SK-N-SH treated with all-trans-retinoic acid at 6 μM for 48 hours (cell line): ENCODE data around the gene PTGR1.
"Not testable (repeated sequence)": the region's sequence is repeated elsewhere in the genome, so short reads cannot be mapped to it uniquely, and the experiment has no call there.

ENCODE experiments used
- ARNTL ChIP-seq: fragments of 450-650 bp; formaldehyde crosslinking; IDR thresholded peaks from 2 replicates; pipeline ENCODE4 v1.5.0; 2020; ENCODE audit warnings: low read depth, mild to moderate bottlenecking, moderate library complexity, borderline replicate concordance
- CSDC2 ChIP-seq: fragments of 250-450 bp; sonication (Bioruptor Pico); IDR thresholded peaks from 2 replicates; pipeline ENCODE4 v1.5.0; 2020; ENCODE audit warnings: mild to moderate bottlenecking, moderate library complexity
- ISL1 ChIP-seq: fragments of 250-450 bp; sonication (Bioruptor Pico); IDR thresholded peaks from 2 replicates; pipeline ENCODE4 v2.1.2; 2022; ENCODE audit warnings: mild to moderate bottlenecking, moderate library complexity
- OSR1 ChIP-seq: fragments of 250-450 bp; sonication (Bioruptor Pico); IDR thresholded peaks from 2 replicates; pipeline ENCODE4 v1.8.0; 2022; ENCODE audit warnings: moderate library complexity, mild to moderate bottlenecking, inconsistent platforms
- PPARA ChIP-seq: fragments of 250-450 bp; sonication (Bioruptor Pico); IDR thresholded peaks from 2 replicates; pipeline ENCODE4 v1.5.0; 2020; ENCODE audit warnings: mild to moderate bottlenecking, borderline replicate concordance
- ZC3H10 ChIP-seq: fragments of 250-450 bp; sonication (Bioruptor Pico); IDR thresholded peaks from 2 replicates; pipeline ENCODE4 v1.5.1; 2021; ENCODE audit warnings: mild to moderate bottlenecking, moderate library complexity
- ZNF565 ChIP-seq: fragments of 450-650 bp; formaldehyde crosslinking; conservative IDR thresholded peaks from 2 replicates; pipeline ENCODE4 v1.5.0; 2020; ENCODE audit warnings: low read depth, mild to moderate bottlenecking, moderate library complexity
- TF ChIP-seq, protein P1 (sequence below): fragments of 250-450 bp; sonication (Bioruptor Pico); IDR thresholded peaks from 2 replicates; pipeline ENCODE4 v1.5.0; 2020; ENCODE audit warnings: mild to moderate bottlenecking, moderate library complexity
- TF ChIP-seq, protein P2 (sequence below): fragments of 250-450 bp; sonication (Bioruptor Pico); IDR thresholded peaks from 2 replicates; pipeline ENCODE4 v1.8.0; 2020; ENCODE audit warnings: mild to moderate bottlenecking, moderate library complexity, borderline replicate concordance
- TF ChIP-seq, protein P3 (sequence below): fragments of 250-450 bp; sonication (Bioruptor Pico); IDR thresholded peaks from 2 replicates; pipeline ENCODE4 v1.5.1; 2021; ENCODE audit warnings: mild to moderate bottlenecking, moderate library complexity

DNA sequence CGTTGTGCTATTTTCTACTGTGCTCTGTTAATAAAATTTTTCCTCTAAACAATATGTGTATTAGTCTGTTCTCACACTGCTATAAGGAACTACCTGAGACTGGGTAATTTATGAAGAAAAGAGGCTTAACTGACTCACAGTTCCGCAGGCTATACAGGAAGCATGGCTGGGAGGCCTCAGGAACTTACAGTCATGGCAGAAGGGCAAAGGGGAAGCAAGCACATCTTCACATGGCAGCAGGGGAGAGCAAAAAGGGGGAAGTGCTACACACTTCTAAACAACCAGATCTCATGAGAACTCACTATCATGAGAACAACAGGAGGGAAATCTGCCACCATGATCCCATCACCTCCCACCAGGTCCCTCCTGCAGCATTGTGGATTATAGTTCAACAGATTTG lies 44.0 kb downstream of the PTGR1 start:
- TF ChIP-seq, protein P1, sequence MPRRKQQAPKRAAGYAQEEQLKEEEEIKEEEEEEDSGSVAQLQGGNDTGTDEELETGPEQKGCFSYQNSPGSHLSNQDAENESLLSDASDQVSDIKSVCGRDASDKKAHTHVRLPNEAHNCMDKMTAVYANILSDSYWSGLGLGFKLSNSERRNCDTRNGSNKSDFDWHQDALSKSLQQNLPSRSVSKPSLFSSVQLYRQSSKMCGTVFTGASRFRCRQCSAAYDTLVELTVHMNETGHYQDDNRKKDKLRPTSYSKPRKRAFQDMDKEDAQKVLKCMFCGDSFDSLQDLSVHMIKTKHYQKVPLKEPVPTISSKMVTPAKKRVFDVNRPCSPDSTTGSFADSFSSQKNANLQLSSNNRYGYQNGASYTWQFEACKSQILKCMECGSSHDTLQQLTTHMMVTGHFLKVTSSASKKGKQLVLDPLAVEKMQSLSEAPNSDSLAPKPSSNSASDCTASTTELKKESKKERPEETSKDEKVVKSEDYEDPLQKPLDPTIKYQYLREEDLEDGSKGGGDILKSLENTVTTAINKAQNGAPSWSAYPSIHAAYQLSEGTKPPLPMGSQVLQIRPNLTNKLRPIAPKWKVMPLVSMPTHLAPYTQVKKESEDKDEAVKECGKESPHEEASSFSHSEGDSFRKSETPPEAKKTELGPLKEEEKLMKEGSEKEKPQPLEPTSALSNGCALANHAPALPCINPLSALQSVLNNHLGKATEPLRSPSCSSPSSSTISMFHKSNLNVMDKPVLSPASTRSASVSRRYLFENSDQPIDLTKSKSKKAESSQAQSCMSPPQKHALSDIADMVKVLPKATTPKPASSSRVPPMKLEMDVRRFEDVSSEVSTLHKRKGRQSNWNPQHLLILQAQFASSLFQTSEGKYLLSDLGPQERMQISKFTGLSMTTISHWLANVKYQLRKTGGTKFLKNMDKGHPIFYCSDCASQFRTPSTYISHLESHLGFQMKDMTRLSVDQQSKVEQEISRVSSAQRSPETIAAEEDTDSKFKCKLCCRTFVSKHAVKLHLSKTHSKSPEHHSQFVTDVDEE (CRISPR knock-in tag): not testable (repeated sequence)
- TF ChIP-seq, protein P2, sequence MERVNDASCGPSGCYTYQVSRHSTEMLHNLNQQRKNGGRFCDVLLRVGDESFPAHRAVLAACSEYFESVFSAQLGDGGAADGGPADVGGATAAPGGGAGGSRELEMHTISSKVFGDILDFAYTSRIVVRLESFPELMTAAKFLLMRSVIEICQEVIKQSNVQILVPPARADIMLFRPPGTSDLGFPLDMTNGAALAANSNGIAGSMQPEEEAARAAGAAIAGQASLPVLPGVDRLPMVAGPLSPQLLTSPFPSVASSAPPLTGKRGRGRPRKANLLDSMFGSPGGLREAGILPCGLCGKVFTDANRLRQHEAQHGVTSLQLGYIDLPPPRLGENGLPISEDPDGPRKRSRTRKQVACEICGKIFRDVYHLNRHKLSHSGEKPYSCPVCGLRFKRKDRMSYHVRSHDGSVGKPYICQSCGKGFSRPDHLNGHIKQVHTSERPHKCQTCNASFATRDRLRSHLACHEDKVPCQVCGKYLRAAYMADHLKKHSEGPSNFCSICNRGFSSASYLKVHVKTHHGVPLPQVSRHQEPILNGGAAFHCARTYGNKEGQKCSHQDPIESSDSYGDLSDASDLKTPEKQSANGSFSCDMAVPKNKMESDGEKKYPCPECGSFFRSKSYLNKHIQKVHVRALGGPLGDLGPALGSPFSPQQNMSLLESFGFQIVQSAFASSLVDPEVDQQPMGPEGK: not testable (repeated sequence)
- TF ChIP-seq ISL1; CSDC2 (CRISPR knock-in tag); ZNF565 (CRISPR knock-in tag); ZC3H10 (CRISPR knock-in tag); OSR1 (CRISPR knock-in tag); PPARA; ARNTL: not testable (repeated sequence)
- TF ChIP-seq, protein P3, sequence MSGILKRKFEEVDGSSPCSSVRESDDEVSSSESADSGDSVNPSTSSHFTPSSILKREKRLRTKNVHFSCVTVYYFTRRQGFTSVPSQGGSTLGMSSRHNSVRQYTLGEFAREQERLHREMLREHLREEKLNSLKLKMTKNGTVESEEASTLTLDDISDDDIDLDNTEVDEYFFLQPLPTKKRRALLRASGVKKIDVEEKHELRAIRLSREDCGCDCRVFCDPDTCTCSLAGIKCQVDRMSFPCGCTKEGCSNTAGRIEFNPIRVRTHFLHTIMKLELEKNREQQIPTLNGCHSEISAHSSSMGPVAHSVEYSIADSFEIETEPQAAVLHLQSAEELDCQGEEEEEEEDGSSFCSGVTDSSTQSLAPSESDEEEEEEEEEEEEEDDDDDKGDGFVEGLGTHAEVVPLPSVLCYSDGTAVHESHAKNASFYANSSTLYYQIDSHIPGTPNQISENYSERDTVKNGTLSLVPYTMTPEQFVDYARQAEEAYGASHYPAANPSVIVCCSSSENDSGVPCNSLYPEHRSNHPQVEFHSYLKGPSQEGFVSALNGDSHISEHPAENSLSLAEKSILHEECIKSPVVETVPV (CRISPR knock-in tag): not testable (repeated sequence)
